Keratinocyte (primary cell): ENCODE measurements around the gene RPL4. TPM values are rescaled to one million over a fixed set of nuclear protein-coding genes. Genes with fewer than 3 reads are reported as not detected.
A peak's percentile ranks its signal among the peaks of the same experiment; 100 is the strongest.

Experiments used
- DNase-seq: peaks from one replicate; pipeline ENCODE4 v3.0.0-alpha.2; 2011; ENCODE audit warnings: low read depth, missing footprints, low spot score
- FAIRE-seq: peaks from 2 replicates; lab custom pipeline; 2011; peaks lifted over from hg19 to GRCh38; lab: Jason Lieb, UNC
- H2AFZ ChIP-seq: 2 replicates; pipeline ENCODE4 v1.6.0; 2012; ENCODE audit warnings: low read length, control low read depth, inconsistent platforms; ENCODE audit not compliant: control insufficient read depth
- H3K27ac ChIP-seq: 2 replicates; pipeline ENCODE4 v1.5.1; 2011; ENCODE audit warnings: low read length; ENCODE audit not compliant: control insufficient read depth, insufficient read depth
- H3K27me3 ChIP-seq: 3 replicates; pipeline ENCODE4 v1.6.0; 2011; ENCODE audit warnings: low read length; ENCODE audit not compliant: control insufficient read depth, insufficient read depth; ENCODE audit errors: extremely low read depth
- H3K36me3 ChIP-seq, 2 experiments: 2 replicates in 1 of 2; 3 replicates in 1 of 2; pipeline ENCODE4 v1.5.1; 2011; ENCODE audit warnings: low read length in 2 of 2, mild to moderate bottlenecking in 1 of 2; ENCODE audit not compliant: control insufficient read depth in 2 of 2, insufficient read depth in 2 of 2; ENCODE audit errors: extremely low read depth in 1 of 2
- H3K4me1 ChIP-seq: 3 replicates; pipeline ENCODE4 v1.5.1; 2011; ENCODE audit warnings: low read length; ENCODE audit not compliant: control insufficient read depth, insufficient read depth; ENCODE audit errors: extremely low read depth
- H3K4me2 ChIP-seq: 3 replicates; pipeline ENCODE4 v1.6.0; 2011; ENCODE audit warnings: low read depth, low read length; ENCODE audit not compliant: control insufficient read depth, insufficient read depth; ENCODE audit errors: extremely low read depth
- H3K4me3 ChIP-seq, 3 experiments: fragments of 200-600 bp in 1 of 3; sonication (generic) in 1 of 3; 2 replicates in 2 of 3; 3 replicates in 1 of 3; pipeline ENCODE4 v1.5.1; 2011 to 2016; ENCODE audit warnings: low read length in 3 of 3, mild to moderate bottlenecking in 3 of 3, control low read depth in 2 of 3, inconsistent platforms in 1 of 3, low read depth in 1 of 3, mixed read lengths in 1 of 3, mixed run types in 1 of 3, moderate library complexity in 1 of 3; ENCODE audit not compliant: control insufficient read depth in 2 of 3, insufficient read depth in 2 of 3; ENCODE audit errors: extremely low read depth in 1 of 3
- H3K79me2 ChIP-seq: 2 replicates; pipeline ENCODE4 v1.6.0; 2012; ENCODE audit warnings: low read length; ENCODE audit not compliant: control insufficient read depth, insufficient read depth
- H3K9ac ChIP-seq: 3 replicates; pipeline ENCODE4 v1.6.0; 2011; ENCODE audit warnings: low read length; ENCODE audit not compliant: control insufficient read depth, insufficient read depth; ENCODE audit errors: extremely low read depth
- H3K9me1 ChIP-seq: 3 replicates; pipeline ENCODE4 v1.6.0; 2011; ENCODE audit warnings: low read length; ENCODE audit not compliant: control insufficient read depth, insufficient read depth; ENCODE audit errors: extremely low read depth
- H3K9me3 ChIP-seq: 2 replicates; pipeline ENCODE4 v1.5.1; 2012; ENCODE audit warnings: low read depth, low read length; ENCODE audit not compliant: control insufficient read depth
- H4K20me1 ChIP-seq: 3 replicates; pipeline ENCODE4 v1.6.0; 2011; ENCODE audit warnings: low read length; ENCODE audit not compliant: control insufficient read depth, insufficient read depth; ENCODE audit errors: extremely low read depth
- EZH2 ChIP-seq: IDR thresholded peaks from one replicate; pipeline ENCODE4 v1.6.1; 2012; ENCODE audit warnings: inconsistent platforms, mild to moderate bottlenecking, low read length, moderate library complexity
- dilution Hi-C: fragments of 300-500 bp; cut with MboI; formaldehyde crosslinking; loops from one replicate; pipeline ENCODE4 v1.7.0; 2020; ENCODE audit warnings: low sequenced_read_pairs; ENCODE audit not compliant: extremely low pct_ligation_motif_present
- polyA plus RNA-seq, 5 experiments: library from polyadenylated mRNA; depleted of rRNA in 3 of 5; stranded (reverse) in 3 of 5; stranded (forward) in 1 of 5; unstranded in 1 of 5; fragments of >200 nt; gene quantifications; 1 replicate in 1 of 5; 2 replicates in 3 of 5; 3 replicates in 1 of 5; pipeline versions ENCODE4 v1.2.1 to v1.2.3, GENCODE V29; 2011 to 2012; ENCODE audit warnings: missing spikeins in 2 of 5, low read depth in 1 of 5, low replicate concordance in 1 of 5
- TF ChIP-seq, protein P1 (sequence below), 3 experiments: IDR thresholded peaks in 1 of 3; conservative IDR thresholded peaks in 1 of 3; optimal IDR thresholded peaks in 1 of 3; 2 replicates in 2 of 3; 3 replicates in 1 of 3; pipeline versions ENCODE3 to v1.5.1; 2011; ENCODE audit warnings: low read length in 3 of 3, mild to moderate bottlenecking in 3 of 3, moderate library complexity in 2 of 3, control low read depth in 1 of 3, inconsistent platforms in 1 of 3; ENCODE audit not compliant: insufficient read depth in 2 of 3; ENCODE audit errors: extremely low read depth in 1 of 3

Gene RPL4
- polyA plus RNA-seq, 1 donor (not counting 4 experiments of a cell fraction or from before 2014, with no cell fraction given): 4,989 TPM

DNA sequence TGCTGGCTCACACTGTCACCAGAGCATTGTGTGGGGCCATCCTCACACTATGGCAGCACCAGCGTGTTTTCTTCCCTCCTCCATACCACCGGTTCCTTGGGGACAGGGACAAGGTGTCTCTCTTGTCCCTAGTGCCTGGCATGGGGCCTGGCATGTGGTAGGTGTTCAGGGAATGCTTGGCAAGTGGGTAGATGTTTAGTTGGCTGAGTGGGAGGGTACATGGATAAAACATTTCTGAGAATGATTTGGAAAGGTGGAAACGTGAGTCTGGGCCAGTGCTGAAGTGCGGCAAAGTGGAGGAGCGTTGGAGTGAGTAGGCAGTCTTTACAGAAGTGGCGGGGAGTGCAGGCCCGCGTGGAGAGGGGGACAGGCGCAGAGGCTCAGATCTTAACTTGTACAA, 22.1 kb downstream of the RPL4 start:
- no peak overlapping the region for H3K9ac ChIP-seq
- H3K27ac ChIP-seq: no peak overlapping the region
- no peaks in the 10 kb centered on the region for H3K27me3 ChIP-seq
- FAIRE-seq (no peak), DNase-seq (no peak)
- H3K9me1 ChIP-seq: no peaks in the 10 kb centered on the region
- H2AFZ ChIP-seq: no peak overlapping the region
- no peak overlapping the region for H3K4me2 ChIP-seq
- peaks cover 5% of the 10 kb centered on the region for H4K20me1 ChIP-seq
- H3K79me2 ChIP-seq: peaks cover 28% of the 10 kb centered on the region
- peaks cover 15 to 38% of the 10 kb centered on the region in 2 experiments for H3K36me3 ChIP-seq
- H3K4me1 ChIP-seq: peaks cover 23% of the 10 kb centered on the region
- no peak overlapping the region for H3K4me3 ChIP-seq
- TF ChIP-seq, protein P1, sequence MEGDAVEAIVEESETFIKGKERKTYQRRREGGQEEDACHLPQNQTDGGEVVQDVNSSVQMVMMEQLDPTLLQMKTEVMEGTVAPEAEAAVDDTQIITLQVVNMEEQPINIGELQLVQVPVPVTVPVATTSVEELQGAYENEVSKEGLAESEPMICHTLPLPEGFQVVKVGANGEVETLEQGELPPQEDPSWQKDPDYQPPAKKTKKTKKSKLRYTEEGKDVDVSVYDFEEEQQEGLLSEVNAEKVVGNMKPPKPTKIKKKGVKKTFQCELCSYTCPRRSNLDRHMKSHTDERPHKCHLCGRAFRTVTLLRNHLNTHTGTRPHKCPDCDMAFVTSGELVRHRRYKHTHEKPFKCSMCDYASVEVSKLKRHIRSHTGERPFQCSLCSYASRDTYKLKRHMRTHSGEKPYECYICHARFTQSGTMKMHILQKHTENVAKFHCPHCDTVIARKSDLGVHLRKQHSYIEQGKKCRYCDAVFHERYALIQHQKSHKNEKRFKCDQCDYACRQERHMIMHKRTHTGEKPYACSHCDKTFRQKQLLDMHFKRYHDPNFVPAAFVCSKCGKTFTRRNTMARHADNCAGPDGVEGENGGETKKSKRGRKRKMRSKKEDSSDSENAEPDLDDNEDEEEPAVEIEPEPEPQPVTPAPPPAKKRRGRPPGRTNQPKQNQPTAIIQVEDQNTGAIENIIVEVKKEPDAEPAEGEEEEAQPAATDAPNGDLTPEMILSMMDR (optimal IDR thresholded peaks at IDR 0.05 in 1 of 3, IDR thresholded peaks at IDR 0.05 in 1 of 3, conservative IDR thresholded peaks at IDR 0.05 in 1 of 3; ENCODE audit: extremely low read depth in 1 of 3, insufficient read depth in 2 of 3, low read length in 3 of 3): no peak
- TF ChIP-seq EZH2: no peak
- dilution Hi-C loops: no loop called here
- H3K9me3 ChIP-seq: no peaks in the 10 kb centered on the region

DNA sequence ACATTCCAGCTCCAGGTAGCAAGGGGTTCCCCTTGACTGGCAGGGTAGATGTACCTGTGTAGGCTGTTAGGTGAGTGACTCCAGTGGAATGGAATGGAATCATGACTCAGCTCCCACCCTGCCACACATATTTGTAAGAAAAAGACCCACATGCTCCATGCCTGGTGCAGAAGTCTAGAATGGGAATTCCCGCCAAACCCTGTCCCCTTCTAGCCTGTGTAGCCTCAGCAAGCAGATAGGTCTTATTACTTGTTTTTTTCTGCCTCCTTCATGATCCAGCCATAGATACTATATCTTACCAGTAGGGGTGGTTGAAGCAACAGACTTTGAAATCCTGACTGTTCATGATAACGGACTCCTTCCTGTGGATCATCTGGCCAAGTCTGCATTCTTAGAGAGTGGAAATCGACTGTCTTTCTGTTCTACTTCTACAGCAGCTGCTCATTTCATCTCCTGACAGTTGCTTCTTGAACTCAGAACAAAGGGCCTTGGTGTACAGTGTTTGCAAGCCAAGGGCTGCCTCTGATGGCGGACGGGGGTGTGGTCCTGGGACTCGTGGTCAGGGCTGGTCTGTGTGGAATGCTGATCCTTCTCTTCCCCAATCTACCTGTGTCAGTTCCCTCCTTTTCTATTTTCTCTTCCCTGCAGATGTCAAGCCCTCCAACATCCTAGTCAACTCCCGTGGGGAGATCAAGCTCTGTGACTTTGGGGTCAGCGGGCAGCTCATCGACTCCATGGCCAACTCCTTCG, 23.4 kb downstream of the RPL4 start:
- H3K4me1 ChIP-seq: peaks cover 23% of the 10 kb centered on the region
- H2AFZ ChIP-seq: no peak overlapping the region
- peak overlapping the region; percentile 69 for H3K4me2 ChIP-seq
- peak overlapping the region; percentile 71 for H3K27ac ChIP-seq
- FAIRE-seq (peak; percentile 84), DNase-seq (no peak)
- TF ChIP-seq, protein P1 (optimal IDR thresholded peaks at IDR 0.05 in 1 of 3, IDR thresholded peaks at IDR 0.05 in 1 of 3, conservative IDR thresholded peaks at IDR 0.05 in 1 of 3; ENCODE audit: extremely low read depth in 1 of 3, insufficient read depth in 2 of 3, low read length in 3 of 3): peak in 2 of 3 experiments; percentile 6 to 21
- TF ChIP-seq EZH2: no peak
- H3K27me3 ChIP-seq: no peaks in the 10 kb centered on the region
- no peak overlapping the region for H3K9ac ChIP-seq
- H3K9me3 ChIP-seq: no peaks in the 10 kb centered on the region
- H3K9me1 ChIP-seq: no peaks in the 10 kb centered on the region
- H3K4me3 ChIP-seq: no peak overlapping the region
- H4K20me1 ChIP-seq: peaks cover 5% of the 10 kb centered on the region
- peaks cover 11 to 36% of the 10 kb centered on the region in 2 experiments for H3K36me3 ChIP-seq
- dilution Hi-C loops: no loop called here
- peaks cover 39% of the 10 kb centered on the region for H3K79me2 ChIP-seq
